HepG2 (cell line): Measurements from ENCODE around the gene SEC16A. TPM values are rescaled to one million over a fixed set of nuclear protein-coding genes. Genes with fewer than 3 reads are reported as not detected.

Experiments
- BCL6 ChIP-seq: IDR thresholded peaks from 2 replicates; pipeline ENCODE4 v1.6.1; 2016; ENCODE audit warnings: missing genetic modification reagents, missing compliant biosample characterization
- GLMP ChIP-seq: sonication (generic); formaldehyde crosslinking; IDR thresholded peaks from 2 replicates; pipeline ENCODE4 v1.9.0; 2021; ENCODE audit warnings: missing genetic modification reagents, mild to moderate bottlenecking, borderline replicate concordance
- HBP1 ChIP-seq: IDR thresholded peaks from 2 replicates; pipeline ENCODE4 v1.6.1; 2016; ENCODE audit warnings: low read depth, control low read depth
- MAFK ChIP-seq, 2 experiments: IDR thresholded peaks in 1 of 2; conservative IDR thresholded peaks in 1 of 2; 2 replicates each; pipeline ENCODE4 v1.6.1; 2011; ENCODE audit warnings: improper control_type of control experiment in 2 of 2, low read length in 2 of 2
- NONO ChIP-seq, 2 experiments: fragments of 450-650 bp in 1 of 2; sonication (generic) in 1 of 2; formaldehyde crosslinking in 1 of 2; IDR thresholded peaks in 1 of 2; conservative IDR thresholded peaks in 1 of 2; 2 replicates each; pipeline versions ENCODE4 v1.6.1 to v1.8.0; 2017 to 2022; ENCODE audit warnings: mild to moderate bottlenecking in 1 of 2, missing genetic modification reagents in 1 of 2, moderate library complexity in 1 of 2
- PHF5A ChIP-seq: IDR thresholded peaks from one replicate; pipeline ENCODE4 v1.6.1; 2018; ENCODE audit warnings: low read depth, missing genetic modification reagents; ENCODE audit not compliant: unreplicated experiment
- PRPF4 ChIP-seq: fragments of 200-400 bp; formaldehyde crosslinking; IDR thresholded peaks from 2 replicates; pipeline ENCODE4 v1.6.1; 2016; ENCODE audit warnings: low read length, low read depth; ENCODE audit not compliant: poor library complexity, severe bottlenecking
- TEAD3 ChIP-seq: optimal IDR thresholded peaks from 2 replicates; pipeline ENCODE3; 2016; ENCODE audit warnings: borderline replicate concordance
- U2AF2 ChIP-seq: fragments of 200-400 bp; formaldehyde crosslinking; IDR thresholded peaks from 2 replicates; pipeline ENCODE4 v1.6.1; 2017; ENCODE audit warnings: low read depth, mild to moderate bottlenecking, low read length
- ZNF343 ChIP-seq: sonication (generic); formaldehyde crosslinking; IDR thresholded peaks from 2 replicates; pipeline ENCODE4 v1.4.0; 2020; ENCODE audit warnings: mild to moderate bottlenecking, missing genetic modification reagents
- ZNF468 ChIP-seq: sonication (generic); formaldehyde crosslinking; IDR thresholded peaks from 2 replicates; pipeline ENCODE4 v1.8.0; 2022; ENCODE audit warnings: mild to moderate bottlenecking, moderate library complexity, missing genetic modification reagents
- ZNF687 ChIP-seq: sonication (generic); formaldehyde crosslinking; IDR thresholded peaks from 2 replicates; pipeline ENCODE4 v1.5.1; 2020; ENCODE audit warnings: mild to moderate bottlenecking, missing genetic modification reagents, moderate library complexity
- ZSCAN25 ChIP-seq: sonication (generic); formaldehyde crosslinking; IDR thresholded peaks from 2 replicates; pipeline ENCODE4 v1.8.0; 2022; ENCODE audit warnings: mild to moderate bottlenecking, missing genetic modification reagents
- polyA plus RNA-seq, 8 experiments: library from polyadenylated mRNA; depleted of rRNA in 3 of 8; stranded (reverse) in 7 of 8; unstranded in 1 of 8; fragments of >200 nt; fragmentation: Illumina TruSeq in 4 of 8; extraction: Trizol in 4 of 8; gene quantifications; 2 replicates each; pipeline versions ENCODE4 v1.2.1 to v1.2.3, GENCODE V29; 2011 to 2016; ENCODE audit warnings: low read depth in 4 of 8, missing spikeins in 1 of 8, mixed read lengths in 1 of 8; ENCODE audit not compliant: insufficient read depth in 1 of 8
- total RNA-seq, 5 experiments: library from RNA; depleted of rRNA; stranded (reverse); fragments of >200 nt; fragmentation: Illumina TruSeq; extraction: Trizol; gene quantifications; 2 replicates each; pipeline ENCODE4 v1.2.3, GENCODE V29; 2016; ENCODE audit warnings: low read depth in 1 of 5
- TF ChIP-seq, protein P1 (sequence below): sonication (generic); formaldehyde crosslinking; IDR thresholded peaks from 2 replicates; pipeline ENCODE4 v1.4.0; 2020; ENCODE audit warnings: missing genetic modification reagents

Gene SEC16A
- total and polyA plus RNA-seq, 2 of the 13 experiments (the other 11 are each of a cell fraction or from before 2014, with no cell fraction given), result 15.9 to 18.9 TPM

DNA sequence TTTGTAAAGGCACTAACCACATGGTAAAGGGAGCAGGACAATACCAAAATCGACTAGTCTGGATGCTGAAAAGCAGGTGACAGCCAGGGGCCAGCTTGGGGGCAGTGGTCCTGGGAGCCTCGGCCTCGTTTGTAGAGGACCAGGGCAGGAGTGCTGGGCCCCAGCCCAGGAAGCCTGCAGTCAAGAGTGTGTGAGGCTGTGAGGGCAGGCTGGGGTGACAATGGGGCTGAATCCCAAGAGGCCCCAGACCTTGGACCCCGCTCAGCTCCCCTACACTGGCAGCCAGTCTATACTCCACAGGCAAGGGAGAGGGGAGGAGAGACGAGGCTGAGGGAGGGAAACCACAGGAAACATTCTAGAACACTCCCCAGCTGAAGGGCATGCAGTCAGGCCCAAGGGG lies 40.6 kb downstream of the SEC16A start (continued):
- TF ChIP-seq ZNF687 (CRISPR knock-in tag) (peak; percentile 87), ZSCAN25 (CRISPR knock-in tag) (peak; percentile 89), HBP1 (CRISPR knock-in tag) (no peak), PRPF4 (no peak), BCL6 (peak; percentile 0; the same call in 1 of the 2 replicates), ZNF343 (CRISPR knock-in tag) (no peak), PHF5A (CRISPR knock-in tag) (peak; percentile 16), TEAD3 (CRISPR knock-in tag) (no peak), MAFK (conservative IDR thresholded peaks at IDR 0.05 in 1 of 2, IDR thresholded peaks at IDR 0.05 in 1 of 2; ENCODE audit: low read length in 2 of 2) (no peak), ZNF468 (CRISPR knock-in tag) (no peak), U2AF2 (no peak), GLMP (CRISPR knock-in tag) (no peak), NONO (IDR thresholded peaks at IDR 0.05) (no peak), NONO (CRISPR knock-in tag; conservative IDR thresholded peaks at IDR 0.05) (0 out of 2 replicates have a peak, but pooled peaks have one; percentile 3)
- TF ChIP-seq, protein P1, sequence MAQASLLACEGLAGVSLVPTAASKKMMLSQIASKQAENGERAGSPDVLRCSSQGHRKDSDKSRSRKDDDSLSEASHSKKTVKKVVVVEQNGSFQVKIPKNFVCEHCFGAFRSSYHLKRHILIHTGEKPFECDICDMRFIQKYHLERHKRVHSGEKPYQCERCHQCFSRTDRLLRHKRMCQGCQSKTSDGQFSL (CRISPR knock-in tag), result no peak
